ENCODE measurements around the gene TMEM154.
A peak's percentile ranks its signal among the peaks of the same experiment; 100 is the strongest.

TMEM154 gene

GRCh38 chr4:152709675-152710438 lies 30.1 kb upstream of the TMEM154 start:
- H3K36me3 ChIP-seq (replicated peaks) = no peaks in the 10 kb centered on the region
- no peaks in the 10 kb centered on the region for H3K27me3 ChIP-seq (replicated peaks)
- no peak for TF ChIP-seq CTCF (IDR thresholded peaks at IDR 0.05; ENCODE audit: low read depth, low read length, missing control alignments)
- DNase-seq = no peak
- in situ Hi-C loops (cut with HindIII; ENCODE audit: low pct_ligation_motif_present, low sequenced_read_pairs) = no loop called here
- no peak overlapping the region for H3K27ac ChIP-seq
- no peak overlapping the region for H3K4me3 ChIP-seq (ENCODE audit: low read depth, low read length)

GRCh38 chr4:152708796-152709195 lies 29.0 kb upstream of the TMEM154 start:
- no peak for DNase-seq
- in situ Hi-C loops (cut with HindIII; ENCODE audit: low pct_ligation_motif_present, low sequenced_read_pairs) = no loop called here
- no peaks in the 10 kb centered on the region for H3K36me3 ChIP-seq (replicated peaks)
- no peaks in the 10 kb centered on the region for H3K27me3 ChIP-seq (replicated peaks)
- no peak overlapping the region for H3K27ac ChIP-seq
- no peak overlapping the region for H3K4me3 ChIP-seq (ENCODE audit: low read depth, low read length)
- no peak for TF ChIP-seq CTCF (IDR thresholded peaks at IDR 0.05; ENCODE audit: low read depth, low read length, missing control alignments)

GRCh38 chr4:152708361-152708760 lies 28.6 kb upstream of the TMEM154 start:
- in situ Hi-C loops (cut with HindIII; ENCODE audit: low pct_ligation_motif_present, low sequenced_read_pairs) = no loop called here
- no peak for DNase-seq
- no peaks in the 10 kb centered on the region for H3K27me3 ChIP-seq (replicated peaks)
- no peak for TF ChIP-seq CTCF (IDR thresholded peaks at IDR 0.05; ENCODE audit: low read depth, low read length, missing control alignments)
- no peak overlapping the region for H3K4me3 ChIP-seq (ENCODE audit: low read depth, low read length)
- no peaks in the 10 kb centered on the region for H3K36me3 ChIP-seq (replicated peaks)
- no peak overlapping the region for H3K27ac ChIP-seq

- Histone ChIP-seq H3K36me3 (replicated peaks) (no peaks in the 10 kb centered on the region), H3K4me3 (ENCODE audit: low read depth, low read length) (no peak overlapping the region), H3K27ac (no peak overlapping the region), H3K27me3 (replicated peaks) (no peaks in the 10 kb centered on the region)
- no peak for TF ChIP-seq CTCF (IDR thresholded peaks at IDR 0.05; ENCODE audit: low read depth, low read length, missing control alignments)
- no peak for DNase-seq
- in situ Hi-C loops (cut with HindIII; ENCODE audit: low pct_ligation_motif_present, low sequenced_read_pairs) = no loop called here
Measured at GRCh38 chr4:152707632-152708031, 27.8 kb upstream of the TMEM154 start.

GRCh38 chr4:152705903-152706302 lies 26.1 kb upstream of the TMEM154 start:
- no peaks in the 10 kb centered on the region for H3K36me3 ChIP-seq (replicated peaks)
- no peak overlapping the region for H3K27ac ChIP-seq
- in situ Hi-C loops (cut with HindIII; ENCODE audit: low pct_ligation_motif_present, low sequenced_read_pairs) = no loop called here
- no peak for DNase-seq
- TF ChIP-seq CTCF (IDR thresholded peaks at IDR 0.05; ENCODE audit: low read depth, low read length, missing control alignments) = peak; percentile 5
- no peaks in the 10 kb centered on the region for H3K27me3 ChIP-seq (replicated peaks)
- H3K4me3 ChIP-seq (ENCODE audit: low read depth, low read length) = no peak overlapping the region

- Histone ChIP-seq H3K4me3 (ENCODE audit: low read depth, low read length) (no peak overlapping the region), H3K27ac (no peak overlapping the region), H3K27me3 (replicated peaks) (peaks cover 2% of the 10 kb centered on the region), H3K36me3 (replicated peaks) (no peaks in the 10 kb centered on the region)
- TF ChIP-seq CTCF (IDR thresholded peaks at IDR 0.05; ENCODE audit: low read depth, low read length, missing control alignments) = no peak
- no peak for DNase-seq
- in situ Hi-C loops (cut with HindIII; ENCODE audit: low pct_ligation_motif_present, low sequenced_read_pairs) = no loop called here
Measured at GRCh38 chr4:152704788-152705187, 25.0 kb upstream of the TMEM154 start.
